Stimulated activated CD4-positive, alpha-beta T cell treated with anti-CD3 and anti-CD28 coated beads, Interleukin-15, amount 100 ng/mL, for 48 hours (primary cell): Measurements from ENCODE around the gene ABCF3.

Experiments
- DNase-seq, 2 donors: peaks; one replicate each; pipeline ENCODE4 v3.0.0-alpha.2; 2020; ENCODE audit warnings: low read depth in 2 of 2

The ABCF3 gene

DNA sequence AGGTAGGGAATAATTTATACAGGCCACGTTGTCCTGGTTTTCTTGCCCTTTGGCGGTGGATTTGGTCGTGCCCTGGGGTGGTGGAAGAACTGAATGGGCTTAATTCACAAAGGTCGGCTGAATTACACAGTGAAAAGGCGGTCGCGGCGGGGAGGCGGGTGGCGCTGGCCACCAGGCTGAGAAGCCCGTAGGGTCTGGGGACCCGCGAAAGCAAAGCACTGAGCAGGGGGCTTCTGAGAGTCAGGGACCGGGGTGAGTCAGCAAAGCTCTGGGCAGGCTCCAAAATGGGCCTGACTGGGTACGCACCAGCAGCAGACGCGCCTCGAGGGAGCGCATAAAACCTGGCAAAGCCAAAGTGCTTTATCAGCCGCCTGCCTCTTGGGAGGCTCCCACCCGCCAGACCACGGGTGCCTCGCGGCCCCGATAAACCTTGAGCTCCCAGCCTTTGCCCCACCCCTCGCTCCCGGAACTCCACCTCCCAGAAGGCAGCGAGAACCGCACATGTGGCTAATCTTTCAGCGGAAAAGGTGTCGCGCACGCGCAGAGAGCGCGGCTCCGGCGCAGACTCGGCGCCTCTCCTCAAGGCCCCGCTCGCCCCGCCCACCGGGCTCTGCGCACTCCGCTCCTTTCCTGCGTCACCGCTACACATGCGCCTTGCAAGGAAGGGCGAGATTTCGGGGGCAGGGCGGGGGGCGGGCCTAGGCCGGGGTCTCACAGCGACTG is 377 bp upstream of the ABCF3 start:
- peak; percentile 98 to 99 for DNase-seq

DNA sequence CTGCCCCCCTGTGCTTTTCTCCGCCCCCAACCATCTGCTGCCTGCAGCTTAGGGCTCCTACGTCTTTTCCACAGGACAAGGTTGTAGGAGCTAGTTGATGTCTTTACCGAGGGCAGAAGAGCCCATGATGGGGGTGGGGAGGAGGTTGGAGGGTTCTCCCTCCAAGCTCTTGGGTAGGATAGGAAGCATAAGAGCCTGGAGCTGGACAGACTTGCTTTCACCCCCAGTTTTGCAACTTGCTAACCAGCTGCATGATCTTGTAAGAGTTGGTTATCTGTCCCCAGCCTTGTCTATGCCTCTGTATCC is 856 bp downstream of the ABCF3 start:
- no peak for DNase-seq

DNA sequence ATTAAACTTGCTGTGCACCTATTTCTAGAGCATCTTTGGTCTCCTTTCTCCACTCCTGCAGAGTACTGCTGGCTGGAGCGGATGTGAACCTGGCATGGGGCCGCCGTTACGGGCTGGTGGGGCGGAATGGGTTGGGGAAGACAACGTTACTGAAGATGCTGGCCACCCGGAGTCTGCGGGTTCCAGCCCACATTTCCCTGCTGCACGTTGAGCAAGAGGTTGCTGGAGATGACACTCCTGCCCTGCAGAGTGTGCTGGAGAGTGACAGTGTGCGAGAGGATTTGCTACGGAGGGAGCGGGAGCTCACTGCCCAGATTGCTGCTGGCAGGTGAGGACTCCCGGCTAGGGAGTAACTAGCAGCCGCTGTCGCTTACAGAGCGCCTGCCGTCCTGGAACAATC is 2.1 kb downstream of the ABCF3 start:
- DNase-seq = no peak

DNA sequence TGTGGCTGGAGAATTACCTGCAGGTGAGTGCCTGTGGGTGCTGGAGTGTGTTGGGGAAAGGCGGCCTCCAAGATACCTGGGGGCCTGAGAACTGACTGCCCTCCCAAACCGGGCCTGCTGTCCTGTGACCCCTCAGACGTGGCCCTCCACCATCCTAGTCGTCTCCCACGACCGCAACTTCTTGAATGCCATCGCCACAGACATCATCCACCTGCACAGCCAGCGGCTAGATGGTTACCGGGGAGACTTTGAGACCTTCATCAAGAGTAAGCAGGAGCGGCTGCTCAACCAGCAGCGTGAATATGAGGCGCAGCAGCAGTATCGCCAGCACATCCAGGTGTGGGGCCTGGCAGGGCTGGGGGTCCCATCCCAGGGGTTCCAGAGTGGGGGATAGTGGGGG is 3.4 kb downstream of the ABCF3 start:
- no peak for DNase-seq

DNA sequence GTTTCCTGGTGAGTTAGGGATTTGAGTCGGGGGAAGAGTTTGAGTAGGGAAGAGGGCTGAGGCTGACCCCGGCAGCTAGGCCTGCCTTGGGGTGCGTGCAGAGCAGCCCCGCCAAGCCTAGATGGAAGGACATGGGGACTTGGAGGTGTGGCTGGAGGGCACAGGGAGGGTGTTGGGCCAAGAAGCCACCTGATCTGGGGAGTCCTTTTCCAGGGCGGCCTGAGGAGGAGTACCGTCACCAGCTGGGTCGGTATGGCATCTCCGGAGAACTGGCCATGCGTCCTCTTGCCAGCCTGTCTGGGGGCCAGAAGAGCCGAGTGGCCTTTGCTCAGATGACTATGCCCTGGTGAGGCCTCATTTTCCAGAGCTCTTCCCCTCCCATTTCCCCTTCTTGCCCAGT is 6.9 kb downstream of the ABCF3 start:
- DNase-seq = no peak

DNA sequence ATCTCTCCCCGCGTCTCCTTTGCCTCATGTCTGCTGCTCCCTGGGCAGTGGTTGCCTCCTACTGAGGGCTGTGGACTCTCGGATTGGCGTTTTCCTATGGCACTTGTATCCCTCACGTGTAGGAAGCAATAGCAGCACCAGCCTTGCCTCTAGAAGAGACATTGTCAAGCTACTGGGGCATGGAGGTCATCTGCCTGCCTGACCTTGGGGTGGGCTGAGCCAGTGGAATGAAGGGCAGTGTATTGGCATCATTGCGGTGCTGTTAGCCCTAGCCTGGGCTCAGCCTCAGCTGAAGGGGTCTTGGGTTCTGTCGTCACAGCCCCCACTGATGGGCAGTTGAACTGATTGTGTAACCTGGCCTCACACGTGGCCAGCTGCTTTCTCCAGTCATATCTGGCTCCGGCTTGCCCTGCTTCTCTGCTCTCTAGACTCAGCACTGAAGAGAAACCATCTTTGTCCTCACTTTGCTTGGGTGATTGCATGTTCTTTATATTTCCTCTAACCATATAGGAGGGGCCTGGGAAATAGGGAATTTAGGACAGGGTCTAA is 8.1 kb downstream of the ABCF3 start:
- DNase-seq = no peak

DNA sequence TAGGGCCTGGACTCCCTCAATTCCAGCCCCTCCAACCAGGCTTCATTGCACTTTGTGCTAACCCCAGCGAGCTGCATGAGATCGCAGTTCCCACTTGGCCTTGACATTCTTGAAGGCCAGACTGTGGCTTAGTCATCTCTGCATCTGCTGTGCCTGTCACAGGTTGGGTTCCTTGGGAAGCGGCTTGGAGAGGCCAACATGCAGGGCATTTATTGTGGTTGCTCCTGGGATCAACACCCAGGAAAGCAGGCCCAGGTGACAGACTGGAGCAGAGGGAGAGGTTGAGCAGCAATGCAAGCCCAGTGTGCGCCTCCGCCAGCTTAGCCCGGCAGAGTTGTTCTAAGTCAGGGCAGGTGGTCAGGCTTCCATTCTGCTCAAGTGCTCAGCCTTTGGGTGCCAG is 10.5 kb downstream of the ABCF3 start:
- DNase-seq = no peak

DNA sequence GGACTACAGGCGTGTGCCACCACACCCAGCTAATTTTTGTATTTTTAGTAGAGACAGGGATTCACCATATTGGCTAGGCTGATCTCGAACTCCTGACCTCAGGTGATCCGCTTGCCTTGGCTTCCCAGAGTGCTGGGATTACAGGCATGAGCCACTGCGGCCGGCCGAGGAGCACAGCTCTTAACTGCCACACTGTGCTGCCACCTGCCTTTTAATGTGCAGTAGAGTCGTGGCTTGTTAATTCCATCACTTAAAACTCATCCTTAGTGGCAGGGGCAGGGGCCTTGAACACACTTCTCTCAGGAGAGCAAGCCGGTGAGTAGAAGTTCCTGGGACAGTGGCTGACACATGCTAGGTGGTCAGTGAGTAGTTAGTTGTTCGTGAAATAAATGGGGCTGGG is 12.5 kb downstream of the ABCF3 start:
- DNase-seq = no peak

DNA sequence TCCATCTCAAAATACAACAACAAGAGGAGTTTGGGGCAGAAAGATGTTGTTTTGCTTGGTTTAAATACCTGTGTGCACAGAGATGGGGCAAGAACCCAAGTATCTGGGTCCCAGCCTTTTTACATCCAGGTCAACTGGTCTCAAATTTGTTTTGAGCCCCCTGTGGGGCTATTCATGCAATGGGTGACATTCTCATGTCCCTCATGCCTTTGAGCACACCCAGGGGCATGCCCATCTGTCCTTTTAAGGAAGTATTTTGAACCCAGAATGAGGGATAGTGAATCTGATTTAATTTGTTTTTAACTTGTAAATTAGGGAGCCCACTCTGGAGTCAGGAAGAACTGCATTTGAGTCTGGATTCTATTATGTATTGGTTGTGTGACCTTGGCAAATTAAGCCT is 14.8 kb downstream of the ABCF3 start:
- DNase-seq = no peak

DNA sequence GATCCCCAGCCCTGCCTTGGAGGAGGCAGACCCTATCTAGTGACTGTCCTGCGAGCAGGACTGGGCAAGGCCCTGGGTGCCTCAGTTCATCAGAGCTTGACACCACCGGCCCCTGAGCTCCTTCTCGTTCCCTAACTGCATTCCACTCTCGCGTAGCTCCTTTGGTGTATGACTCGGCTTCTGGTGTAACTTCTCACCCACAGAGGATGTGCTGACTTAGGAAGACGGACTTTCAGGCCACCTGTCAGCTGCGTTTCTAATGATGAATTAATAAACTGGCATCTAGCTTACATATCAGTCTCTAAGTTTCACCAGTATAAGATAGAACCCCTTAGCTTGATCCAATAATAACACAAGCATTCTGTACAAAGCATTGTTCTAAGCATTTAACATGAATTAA is 17.5 kb downstream of the ABCF3 start:
- DNase-seq = no peak

DNA sequence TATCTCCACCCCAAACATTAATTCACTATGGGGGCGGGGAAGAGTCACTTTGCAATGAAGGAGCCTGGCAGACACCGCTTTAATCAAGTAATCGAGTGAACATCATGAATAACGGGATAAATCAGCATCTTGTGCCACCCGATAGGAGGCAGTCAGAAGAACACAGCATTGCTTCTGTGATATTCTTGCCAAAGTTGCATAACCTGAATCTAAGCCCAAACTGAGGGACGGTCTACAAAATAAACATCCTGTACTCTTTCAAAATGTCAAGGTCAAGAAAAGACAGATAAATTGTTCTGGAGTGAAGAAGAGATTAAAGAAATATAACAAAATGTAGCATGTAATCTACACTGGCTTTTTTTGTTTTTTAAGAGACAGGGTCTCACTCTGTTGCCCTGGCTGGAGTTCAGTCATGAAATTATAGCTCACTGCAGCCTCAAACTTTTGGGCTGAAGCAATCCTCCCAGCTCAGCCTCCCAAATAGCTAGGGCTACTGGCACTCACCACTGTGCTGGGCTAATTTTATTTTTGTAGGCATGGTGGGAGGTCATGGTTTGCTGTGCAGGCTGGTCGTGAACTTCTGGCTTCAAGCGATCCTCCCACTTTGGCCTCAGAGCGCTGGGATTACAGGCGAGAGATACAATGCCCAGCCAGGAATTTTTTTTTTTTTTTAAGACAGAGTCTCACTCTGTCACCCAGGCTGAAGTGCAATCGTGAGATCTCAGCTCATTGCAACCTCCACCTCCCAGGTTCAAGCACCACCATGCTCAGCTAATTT is 23.3 kb downstream of the ABCF3 start:
- no peak for DNase-seq

DNA sequence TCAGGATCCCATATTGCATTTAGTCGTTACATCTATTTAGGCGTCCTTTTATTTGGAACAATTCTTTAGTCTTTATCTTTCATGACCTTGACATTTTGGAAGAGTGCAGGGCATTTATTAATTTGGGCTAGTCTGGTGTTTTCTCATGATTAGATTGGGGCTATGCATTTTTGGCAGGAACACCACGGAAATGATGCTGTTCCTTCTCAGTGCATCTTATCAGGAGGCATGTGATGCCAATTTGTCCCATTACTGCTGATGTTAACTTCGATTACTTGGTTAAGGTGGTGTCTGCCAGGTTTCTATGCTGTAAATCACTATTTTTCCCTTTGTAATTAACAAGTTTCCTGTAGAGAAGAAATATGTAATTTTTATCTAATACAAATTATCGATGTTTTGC is 25.3 kb downstream of the ABCF3 start:
- no peak for DNase-seq

DNA sequence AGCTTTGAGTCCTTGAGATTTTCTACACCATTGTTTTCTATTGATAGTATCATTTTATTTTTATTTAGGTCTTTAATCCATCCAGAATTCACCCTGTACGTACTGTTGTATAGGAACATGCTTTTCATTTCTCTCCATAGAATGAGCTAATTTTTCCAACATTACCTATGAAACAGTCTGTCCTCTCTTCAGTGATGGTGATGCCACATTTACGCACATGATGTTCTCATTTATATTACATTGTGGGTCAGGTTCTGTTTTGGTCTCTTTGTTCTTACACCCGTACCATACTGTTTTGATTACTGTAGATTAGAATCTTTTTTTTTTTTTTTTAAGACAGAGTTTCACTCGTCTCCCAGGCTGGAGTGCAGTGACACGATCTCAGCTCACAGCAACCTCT is 25.7 kb downstream of the ABCF3 start:
- no peak for DNase-seq

DNA sequence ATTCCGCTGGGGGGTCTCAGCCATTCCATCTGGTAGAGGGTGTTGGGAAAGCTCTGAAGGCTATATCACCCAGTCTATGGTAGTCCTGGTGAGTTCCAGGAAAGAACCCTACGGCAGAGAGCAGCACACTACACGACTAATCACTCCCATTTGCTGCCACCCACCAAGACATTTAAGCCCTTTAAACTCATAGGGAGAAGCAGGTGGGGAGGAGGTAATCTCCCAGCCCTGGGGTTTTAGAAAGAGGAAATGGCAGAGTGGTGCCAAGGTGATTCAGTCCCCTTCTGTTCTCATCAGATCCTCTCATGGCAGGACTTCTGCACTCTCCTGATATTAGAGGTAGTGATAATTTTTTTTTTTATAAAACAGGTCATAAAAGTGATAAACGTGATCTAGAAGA is 32.8 kb downstream of the ABCF3 start:
- DNase-seq = no peak

DNA sequence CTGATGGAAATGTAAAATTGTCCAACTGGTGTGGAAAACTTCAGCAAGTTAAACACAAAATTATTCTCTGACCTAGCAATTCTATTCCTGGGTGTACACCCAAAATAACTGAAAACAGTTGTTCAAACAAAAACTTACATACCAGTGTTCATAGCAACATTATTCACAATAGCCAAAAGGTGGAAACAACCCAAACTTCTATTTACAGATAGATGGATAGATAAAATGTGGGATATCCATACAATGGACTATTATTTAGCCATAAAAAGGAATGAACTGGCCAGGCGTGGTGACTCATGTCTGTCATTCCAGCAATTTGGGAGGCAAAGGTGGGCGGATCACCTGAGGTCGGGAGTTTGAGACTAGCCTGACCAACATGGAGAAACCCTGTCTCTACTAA is 36.5 kb downstream of the ABCF3 start:
- no peak for DNase-seq

DNA sequence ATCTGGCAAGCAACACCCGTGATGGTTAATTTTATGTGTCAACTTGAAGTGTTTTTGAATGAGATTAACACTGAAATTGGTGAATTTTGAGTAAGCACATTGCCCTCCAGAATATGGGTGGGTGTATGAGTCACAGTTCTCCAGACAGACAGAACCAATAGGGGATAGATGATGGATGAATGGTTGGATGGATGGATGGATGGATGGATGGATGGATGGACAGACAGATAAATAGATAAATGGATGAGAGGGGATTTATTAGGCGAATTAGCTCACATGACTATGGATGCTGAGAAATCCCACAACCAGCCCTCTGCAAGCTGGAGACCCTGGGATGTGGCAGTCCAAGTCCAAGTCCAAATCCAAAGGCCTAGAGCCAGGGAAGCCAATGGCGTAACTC is 37.9 kb downstream of the ABCF3 start:
- DNase-seq = no peak

DNA sequence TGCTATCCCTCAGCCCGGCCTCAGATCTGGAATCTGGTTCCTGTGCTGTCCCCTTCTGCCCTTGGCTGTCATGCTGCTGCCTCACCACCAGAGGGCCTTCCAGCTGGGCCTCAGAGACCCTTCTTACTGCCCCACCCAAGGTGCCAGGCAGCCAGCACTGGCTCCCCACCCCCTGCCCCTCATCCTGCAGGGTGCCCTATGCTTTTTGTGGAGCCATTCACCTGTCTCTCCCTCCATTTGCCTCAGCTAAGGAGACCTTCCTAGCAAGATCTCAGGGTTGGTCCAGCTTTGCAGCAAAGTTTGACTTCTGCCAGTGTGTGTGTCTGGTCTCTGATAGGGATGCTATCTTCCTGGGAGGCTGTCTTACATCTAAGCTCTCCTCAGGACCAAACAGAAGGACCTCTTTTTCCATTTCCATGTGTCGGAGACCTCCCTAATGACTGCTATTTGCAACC is 41.5 kb downstream of the ABCF3 start:
- DNase-seq = peak in 1 of 2 donors; percentile 36

DNA sequence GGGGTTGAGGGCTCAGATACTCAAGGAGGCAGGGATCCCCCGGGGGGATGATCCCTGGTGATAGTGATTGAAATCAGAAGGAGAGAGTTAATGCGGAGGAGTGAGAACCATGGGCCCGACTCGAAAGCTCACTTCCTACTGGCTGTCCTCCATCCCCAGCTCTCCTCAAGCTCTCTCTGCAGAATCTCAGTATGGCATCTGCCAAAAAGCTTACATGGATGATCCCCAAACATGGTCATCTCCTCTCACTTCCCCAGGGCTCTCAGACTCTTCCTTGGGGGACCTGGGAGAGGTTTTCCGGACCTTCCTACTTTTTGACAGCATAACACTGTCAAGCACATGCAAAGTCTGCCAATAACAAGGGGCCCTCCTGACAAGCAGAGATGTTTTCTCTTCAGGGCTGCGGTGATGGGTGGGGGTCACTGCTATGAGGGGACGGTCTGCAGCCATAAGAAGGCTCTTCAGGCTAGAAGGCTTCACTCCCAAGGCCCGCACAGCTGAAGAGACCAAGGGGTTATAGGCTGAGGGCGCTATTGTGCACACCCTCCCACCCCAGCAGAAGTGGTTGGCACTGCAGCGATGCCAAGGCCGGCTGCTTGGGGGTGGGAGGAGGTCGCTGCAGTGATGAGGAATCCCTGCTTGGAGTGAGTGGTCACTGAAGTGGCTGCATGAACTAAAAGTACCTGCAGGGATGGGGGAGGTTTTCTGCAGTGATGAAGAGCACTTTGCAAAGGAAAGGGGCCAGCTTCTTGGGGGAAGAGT is 42.6 kb downstream of the ABCF3 start:
- no peak for DNase-seq

DNA sequence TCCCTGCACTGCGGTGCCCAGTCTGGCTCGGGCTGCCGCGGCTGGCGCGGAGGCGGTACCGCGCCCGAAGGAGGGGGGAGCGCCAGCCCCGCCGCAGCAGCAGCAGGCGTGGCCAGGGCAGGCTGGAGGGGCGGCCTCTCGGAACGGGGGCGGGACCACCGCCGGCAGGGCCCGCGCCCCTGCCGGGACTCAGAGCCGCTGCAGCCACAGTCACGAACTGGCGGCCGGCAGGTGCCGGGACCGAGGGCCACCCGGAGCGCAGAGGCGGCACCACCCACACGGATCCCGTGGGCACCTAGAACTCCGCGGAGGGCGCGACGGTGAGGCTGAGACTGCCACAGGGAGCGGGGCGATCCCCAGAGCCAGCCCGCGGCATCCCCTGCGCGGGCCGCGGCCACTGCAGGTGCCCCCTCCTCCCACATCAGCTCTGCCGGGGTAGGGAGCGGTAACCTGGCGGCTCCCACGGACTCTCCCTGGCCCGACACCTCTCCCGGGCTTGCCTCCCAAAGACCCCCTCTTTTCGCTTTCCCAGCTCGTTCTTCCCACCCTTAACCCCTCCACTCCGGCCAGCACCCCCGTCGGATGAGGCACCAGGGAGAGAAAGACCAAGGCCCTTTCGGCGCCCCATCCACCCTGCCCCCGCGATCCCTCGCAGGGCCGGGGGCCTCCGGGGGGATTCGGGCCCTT is 43.5 kb downstream of the ABCF3 start, which contains the start of gene VWA5B2:
Gene VWA5B2, plus strand, starts transcription at position 192 of the 687 bp plus-strand sequence. CDS start 944 bp downstream, outside the sequence.
- peak; percentile 18 to 54 for DNase-seq

DNA sequence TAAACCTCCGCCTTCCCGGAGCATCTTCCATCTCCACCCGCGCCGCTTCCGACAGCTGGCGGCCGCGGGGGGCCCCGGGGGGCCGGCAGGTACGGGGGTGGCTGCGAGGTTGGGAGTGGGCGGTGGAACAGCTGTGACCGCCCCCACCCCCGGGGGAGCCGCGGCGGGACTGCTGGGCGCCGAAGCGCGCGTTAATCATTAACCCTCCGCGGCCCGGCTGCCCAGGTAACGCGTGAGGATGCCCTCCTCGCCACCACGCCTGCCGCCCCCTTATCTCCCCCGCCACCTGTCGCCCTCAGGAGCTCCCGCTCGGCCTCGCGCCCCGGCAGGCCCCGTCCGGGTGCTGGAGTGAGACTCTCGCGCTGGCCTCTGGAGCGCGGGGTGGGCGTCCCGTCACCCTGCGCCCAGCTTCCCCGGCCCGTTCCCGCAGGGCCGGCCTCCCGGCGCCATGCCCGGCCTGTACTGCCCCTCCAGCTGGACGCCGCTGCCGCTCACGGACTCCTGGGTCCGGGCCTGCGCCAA is 44.1 kb downstream of the ABCF3 start:
- no peak for DNase-seq
